ENCODE results near the gene NCMAP.
"Not testable (repeated sequence)": the region's sequence is repeated elsewhere in the genome, so short reads cannot be mapped to it uniquely, and the experiment has no call there.

NCMAP gene

DNA sequence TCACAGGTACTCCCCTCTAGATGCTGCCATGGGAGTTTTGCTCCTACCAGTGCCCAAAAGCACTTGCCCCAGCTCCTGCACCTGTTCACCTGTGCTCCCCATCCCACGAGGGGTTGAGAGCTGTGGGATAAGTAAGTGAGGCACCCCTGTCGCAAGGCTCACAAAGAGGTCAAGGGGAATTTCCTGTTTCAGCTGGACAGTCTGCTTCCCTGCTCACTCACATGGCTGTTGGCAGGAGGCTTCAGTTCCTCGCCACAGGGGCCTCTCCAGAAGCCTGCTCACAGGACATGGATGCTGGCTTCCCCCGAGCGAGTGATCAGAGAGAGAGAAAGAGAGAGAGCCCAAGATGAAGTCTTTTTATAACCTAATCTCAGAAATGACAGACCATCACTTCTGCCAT is 8.7 kb upstream of the NCMAP start:
- Histone ChIP-seq H3K27me3 (ENCODE audit: control insufficient read depth, insufficient read depth, low read length) (no peaks in the 10 kb centered on the region), H3K9ac (ENCODE audit: low read length) (no peak overlapping the region), H3K4me3 (ENCODE audit: low read length) (no peak overlapping the region), H3K4me1 (ENCODE audit: control insufficient read depth, insufficient read depth, low read length) (no peaks in the 10 kb centered on the region), H3K36me3 (ENCODE audit: control insufficient read depth, insufficient read depth, low read length) (no peaks in the 10 kb centered on the region), H3K9me3 (ENCODE audit: control insufficient read depth, low read length) (no peaks in the 10 kb centered on the region)

DNA sequence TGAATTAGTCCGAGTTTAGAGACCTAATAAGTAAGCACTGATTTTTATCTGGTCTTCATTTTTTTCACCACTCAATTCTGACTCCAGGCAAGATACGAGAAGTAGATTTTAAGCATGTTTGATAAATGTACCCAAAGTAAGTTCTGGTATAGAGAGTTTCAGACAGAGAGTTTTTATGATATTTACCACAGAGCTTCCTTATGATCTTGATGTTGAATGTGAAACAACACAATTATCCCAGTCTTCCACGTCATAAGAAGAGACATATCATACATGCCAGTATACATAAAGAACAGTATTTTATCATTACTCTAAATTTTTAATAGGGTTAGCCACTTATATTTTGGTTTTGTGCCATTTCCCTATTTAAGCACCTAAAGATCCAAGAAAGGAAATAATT is 7.8 kb upstream of the NCMAP start:
- Histone ChIP-seq H3K36me3 (ENCODE audit: control insufficient read depth, insufficient read depth, low read length) (no peaks in the 10 kb centered on the region), H3K9me3 (ENCODE audit: control insufficient read depth, low read length) (no peaks in the 10 kb centered on the region), H3K4me3 (ENCODE audit: low read length) (no peak overlapping the region), H3K4me1 (ENCODE audit: control insufficient read depth, insufficient read depth, low read length) (no peaks in the 10 kb centered on the region), H3K27me3 (ENCODE audit: control insufficient read depth, insufficient read depth, low read length) (no peaks in the 10 kb centered on the region), H3K9ac (ENCODE audit: low read length) (no peak overlapping the region)

DNA sequence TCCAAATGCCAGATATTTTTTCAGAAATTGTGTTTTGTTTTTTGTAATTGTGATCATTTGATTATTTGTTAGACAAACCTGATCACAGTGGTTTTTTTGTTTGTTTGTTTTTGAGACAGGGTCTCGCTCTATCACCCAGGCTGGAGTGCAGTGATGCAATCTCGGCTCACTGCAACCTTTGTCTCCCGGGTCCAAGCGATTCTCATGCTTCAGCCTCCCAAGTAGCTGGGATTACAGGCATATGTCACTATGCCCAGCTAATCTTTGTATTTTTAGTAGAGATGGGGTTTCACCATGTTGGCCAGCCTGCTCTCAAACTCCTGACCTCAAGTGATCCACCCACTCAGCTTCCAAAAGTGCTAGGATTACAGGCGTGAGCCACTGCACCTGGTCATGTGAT is 6.7 kb upstream of the NCMAP start:
- H3K27me3 ChIP-seq (ENCODE audit: control insufficient read depth, insufficient read depth, low read length); H3K4me1 ChIP-seq (ENCODE audit: control insufficient read depth, insufficient read depth, low read length); H3K9me3 ChIP-seq (ENCODE audit: control insufficient read depth, low read length); H3K36me3 ChIP-seq (ENCODE audit: control insufficient read depth, insufficient read depth, low read length); H3K9ac ChIP-seq (ENCODE audit: low read length); H3K4me3 ChIP-seq (ENCODE audit: low read length): not testable (repeated sequence)

- H3K9ac ChIP-seq (ENCODE audit: low read length) = no peak overlapping the region
- no peaks in the 10 kb centered on the region for H3K9me3 ChIP-seq (ENCODE audit: control insufficient read depth, low read length)
- peaks cover 4% of the 10 kb centered on the region for H3K27me3 ChIP-seq (ENCODE audit: control insufficient read depth, insufficient read depth, low read length)
- no peak overlapping the region for H3K4me3 ChIP-seq (ENCODE audit: low read length)
- no peaks in the 10 kb centered on the region for H3K36me3 ChIP-seq (ENCODE audit: control insufficient read depth, insufficient read depth, low read length)
- peaks cover 3% of the 10 kb centered on the region for H3K4me1 ChIP-seq (ENCODE audit: control insufficient read depth, insufficient read depth, low read length)
These were observed 4.5 kb upstream of the NCMAP start for GRCh38 chr1:24551290-24551959.

DNA sequence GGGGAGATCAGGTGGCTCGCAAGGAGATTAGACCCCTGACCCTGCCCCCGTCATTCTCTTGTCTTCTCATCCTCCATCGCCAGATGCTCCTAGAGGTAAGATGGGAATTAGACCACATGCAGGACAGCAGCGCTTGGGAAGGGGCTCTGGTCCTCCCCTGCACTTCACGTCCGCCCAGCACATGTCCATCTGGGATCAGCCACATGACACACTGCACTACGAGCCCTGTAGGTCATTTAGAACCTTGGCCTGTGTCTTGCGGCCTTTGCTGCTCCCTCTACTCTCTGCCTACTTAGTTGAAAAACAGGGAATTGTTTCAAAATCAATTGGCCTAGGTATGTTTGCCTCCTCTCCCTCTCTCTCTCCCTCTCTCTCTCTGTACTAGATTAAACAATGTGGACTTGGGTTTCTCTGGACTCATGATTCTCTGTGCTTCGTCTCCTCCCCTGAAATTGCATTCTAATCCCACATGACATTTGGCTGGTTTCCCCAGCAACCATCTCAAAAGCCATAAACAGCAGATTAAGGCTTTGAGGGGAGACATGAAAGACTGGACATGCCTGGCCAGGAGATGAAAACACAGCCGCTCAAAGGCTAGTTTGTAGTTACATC is 3.8 kb upstream of the NCMAP start:
- Histone ChIP-seq H3K27me3 (ENCODE audit: control insufficient read depth, insufficient read depth, low read length) (peaks cover 7% of the 10 kb centered on the region), H3K36me3 (ENCODE audit: control insufficient read depth, insufficient read depth, low read length) (no peaks in the 10 kb centered on the region), H3K4me3 (ENCODE audit: low read length) (no peak overlapping the region), H3K4me1 (ENCODE audit: control insufficient read depth, insufficient read depth, low read length) (peaks cover 7% of the 10 kb centered on the region), H3K9ac (ENCODE audit: low read length) (no peak overlapping the region), H3K9me3 (ENCODE audit: control insufficient read depth, low read length) (no peaks in the 10 kb centered on the region)

- H3K9me3 ChIP-seq (ENCODE audit: control insufficient read depth, low read length) = no peaks in the 10 kb centered on the region
- no peak overlapping the region for H3K4me3 ChIP-seq (ENCODE audit: low read length)
- H3K4me1 ChIP-seq (ENCODE audit: control insufficient read depth, insufficient read depth, low read length) = peaks cover 17% of the 10 kb centered on the region
- no peaks in the 10 kb centered on the region for H3K36me3 ChIP-seq (ENCODE audit: control insufficient read depth, insufficient read depth, low read length)
- peaks cover 7% of the 10 kb centered on the region for H3K27me3 ChIP-seq (ENCODE audit: control insufficient read depth, insufficient read depth, low read length)
- H3K9ac ChIP-seq (ENCODE audit: low read length) = no peak overlapping the region
These were observed 2.0 kb upstream of the NCMAP start for GRCh38 chr1:24553931-24554330.

DNA sequence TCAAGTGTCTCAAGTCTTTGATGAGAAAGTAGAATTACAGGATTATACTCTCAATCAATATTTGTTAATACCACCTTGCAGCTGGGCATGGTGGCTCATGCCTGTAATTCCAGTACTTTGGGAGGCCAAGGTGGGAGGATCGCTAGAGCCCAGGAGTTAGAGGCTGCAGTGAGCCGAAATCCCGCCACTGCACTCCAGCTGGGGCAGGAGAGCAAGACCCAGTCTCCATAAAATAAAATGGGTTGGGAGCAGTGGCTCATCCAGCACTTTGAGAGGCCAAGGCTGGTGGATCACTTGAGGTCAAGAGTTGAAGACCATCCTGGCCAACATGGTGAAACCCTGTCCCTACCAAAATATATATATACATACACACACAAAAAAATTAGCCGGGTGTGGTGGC is 1.2 kb upstream of the NCMAP start:
- Histone ChIP-seq H3K9ac (ENCODE audit: low read length) (no peak overlapping the region), H3K4me1 (ENCODE audit: control insufficient read depth, insufficient read depth, low read length) (peaks cover 17% of the 10 kb centered on the region), H3K27me3 (ENCODE audit: control insufficient read depth, insufficient read depth, low read length) (peaks cover 7% of the 10 kb centered on the region), H3K36me3 (ENCODE audit: control insufficient read depth, insufficient read depth, low read length) (no peaks in the 10 kb centered on the region), H3K9me3 (ENCODE audit: control insufficient read depth, low read length) (no peaks in the 10 kb centered on the region), H3K4me3 (ENCODE audit: low read length) (no peak overlapping the region)

- H3K9me3 ChIP-seq (ENCODE audit: control insufficient read depth, low read length) = no peaks in the 10 kb centered on the region
- H3K27me3 ChIP-seq (ENCODE audit: control insufficient read depth, insufficient read depth, low read length) = peaks cover 7% of the 10 kb centered on the region
- H3K4me3 ChIP-seq (ENCODE audit: low read length) = no peak overlapping the region
- peak overlapping the region; percentile 77 for H3K9ac ChIP-seq (ENCODE audit: low read length)
- H3K4me1 ChIP-seq (ENCODE audit: control insufficient read depth, insufficient read depth, low read length) = peaks cover 17% of the 10 kb centered on the region
- no peaks in the 10 kb centered on the region for H3K36me3 ChIP-seq (ENCODE audit: control insufficient read depth, insufficient read depth, low read length)
These were observed 518 bp downstream of the NCMAP start for GRCh38 chr1:24556414-24556795.

DNA sequence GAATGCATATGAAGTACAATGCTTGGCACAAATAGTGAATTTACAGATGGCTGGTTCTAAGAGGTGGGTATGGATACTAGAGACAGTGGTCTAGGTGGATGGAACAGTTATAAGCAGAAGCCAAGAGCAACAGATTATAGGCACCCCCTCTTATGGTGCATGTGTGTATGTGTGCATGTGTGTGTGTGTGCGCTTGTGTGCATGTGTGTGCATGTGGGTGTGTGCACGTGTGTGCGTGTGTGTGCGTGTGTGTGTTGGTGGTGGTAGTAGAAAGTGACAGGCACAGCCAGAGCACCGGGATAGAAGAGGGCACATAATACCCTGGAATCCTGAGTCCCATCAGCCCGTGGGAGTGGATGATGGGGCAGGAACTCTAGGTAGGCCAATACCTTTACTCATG is 1.3 kb downstream of the NCMAP start:
- H3K36me3 ChIP-seq (ENCODE audit: control insufficient read depth, insufficient read depth, low read length) = no peaks in the 10 kb centered on the region
- no peak overlapping the region for H3K9ac ChIP-seq (ENCODE audit: low read length)
- no peak overlapping the region for H3K4me3 ChIP-seq (ENCODE audit: low read length)
- no peaks in the 10 kb centered on the region for H3K9me3 ChIP-seq (ENCODE audit: control insufficient read depth, low read length)
- peaks cover 17% of the 10 kb centered on the region for H3K4me1 ChIP-seq (ENCODE audit: control insufficient read depth, insufficient read depth, low read length)
- peaks cover 7% of the 10 kb centered on the region for H3K27me3 ChIP-seq (ENCODE audit: control insufficient read depth, insufficient read depth, low read length)

- peaks cover 7% of the 10 kb centered on the region for H3K27me3 ChIP-seq (ENCODE audit: control insufficient read depth, insufficient read depth, low read length)
- peaks cover 20% of the 10 kb centered on the region for H3K4me1 ChIP-seq (ENCODE audit: control insufficient read depth, insufficient read depth, low read length)
These were observed 1.8 kb downstream of the NCMAP start for GRCh38 chr1:24557711-24558131.

GRCh38 chr1:24558455-24558854 is 2.6 kb downstream of the NCMAP start:
- Histone ChIP-seq H3K36me3 (ENCODE audit: control insufficient read depth, insufficient read depth, low read length) (no peaks in the 10 kb centered on the region), H3K4me3 (ENCODE audit: low read length) (no peak overlapping the region), H3K9me3 (ENCODE audit: control insufficient read depth, low read length) (no peaks in the 10 kb centered on the region), H3K4me1 (ENCODE audit: control insufficient read depth, insufficient read depth, low read length) (peaks cover 22% of the 10 kb centered on the region), H3K9ac (ENCODE audit: low read length) (no peak overlapping the region), H3K27me3 (ENCODE audit: control insufficient read depth, insufficient read depth, low read length) (peaks cover 7% of the 10 kb centered on the region)

More at GRCh38 chr1:24557711-24558131, 1.8 kb downstream of the NCMAP start:
- Histone ChIP-seq H3K4me3 (ENCODE audit: low read length) (no peak overlapping the region), H3K9me3 (ENCODE audit: control insufficient read depth, low read length) (no peaks in the 10 kb centered on the region), H3K36me3 (ENCODE audit: control insufficient read depth, insufficient read depth, low read length) (no peaks in the 10 kb centered on the region), H3K9ac (ENCODE audit: low read length) (no peak overlapping the region)

- Histone ChIP-seq H3K36me3 (ENCODE audit: control insufficient read depth, insufficient read depth, low read length) (no peaks in the 10 kb centered on the region), H3K9ac (ENCODE audit: low read length) (no peak overlapping the region), H3K9me3 (ENCODE audit: control insufficient read depth, low read length) (no peaks in the 10 kb centered on the region), H3K4me3 (ENCODE audit: low read length) (no peak overlapping the region), H3K27me3 (ENCODE audit: control insufficient read depth, insufficient read depth, low read length) (peaks cover 7% of the 10 kb centered on the region), H3K4me1 (ENCODE audit: control insufficient read depth, insufficient read depth, low read length) (peaks cover 22% of the 10 kb centered on the region)
These were observed 3.3 kb downstream of the NCMAP start for GRCh38 chr1:24558902-24559791.
